NCI-H2227 (cell line): ENCODE data around the gene LCE2A.

Source experiments
- DNase-seq: peaks from one replicate; lab custom pipeline; 2025; ENCODE audit not compliant: unreplicated experiment; lab: John Stamatoyannopoulos, UW

LCE2A gene

DNA sequence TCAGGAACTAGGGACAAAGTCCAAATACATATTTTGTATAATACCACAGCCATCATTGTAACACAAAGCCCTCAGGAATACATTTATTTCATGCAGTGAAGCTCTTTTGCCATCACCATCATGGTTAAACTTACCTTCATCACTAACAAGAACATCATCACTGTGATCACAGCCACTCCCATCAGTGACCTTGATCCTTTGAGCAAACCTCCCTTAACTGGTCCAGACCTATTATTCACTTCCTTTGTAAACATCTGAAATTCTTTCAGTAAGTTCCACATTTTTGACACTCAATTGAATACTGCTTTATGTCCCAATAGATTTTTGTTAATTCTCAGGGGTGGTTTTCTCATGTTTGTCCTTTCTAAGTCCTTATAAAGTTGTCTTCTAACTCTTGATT lies 43.5 kb downstream of the LCE2A start:
- no peak for DNase-seq

DNA sequence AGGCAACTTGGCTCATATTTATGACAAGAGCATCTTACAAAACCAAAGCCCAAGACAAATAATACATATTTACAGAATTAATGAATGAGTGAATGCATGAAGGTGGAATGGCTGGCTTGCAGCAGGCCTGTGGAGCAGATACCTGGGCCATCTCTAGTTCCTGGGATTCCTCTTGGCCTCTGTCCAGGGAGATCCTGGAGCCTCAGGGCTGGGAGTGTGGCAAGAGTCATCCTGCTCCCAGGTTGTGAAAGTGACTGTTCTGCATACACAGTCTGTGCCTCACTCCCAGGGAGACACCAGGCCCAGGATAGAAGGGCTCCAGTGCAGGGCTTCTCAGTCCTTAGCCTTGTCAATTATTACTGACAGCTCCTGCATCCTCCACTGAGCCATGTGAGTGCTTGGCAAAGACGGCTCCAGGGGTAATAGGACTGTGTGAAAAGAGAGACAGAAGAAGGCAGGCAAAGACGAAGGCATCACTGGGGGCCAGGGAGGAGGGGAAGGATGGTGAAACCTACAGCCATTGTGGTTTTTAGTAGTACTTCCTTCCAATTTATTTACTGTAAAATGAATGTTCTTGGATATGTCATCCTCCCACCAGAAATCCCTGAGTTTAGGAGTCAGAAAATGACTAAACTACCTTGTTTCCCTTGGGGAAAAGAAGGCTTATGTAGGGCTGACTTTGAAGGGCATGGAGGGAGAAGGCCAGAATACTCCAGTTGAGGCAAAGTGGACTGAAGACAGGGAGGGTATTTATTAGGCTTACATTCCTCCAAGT lies 45.4 kb downstream of the LCE2A start:
- DNase-seq: no peak

DNA sequence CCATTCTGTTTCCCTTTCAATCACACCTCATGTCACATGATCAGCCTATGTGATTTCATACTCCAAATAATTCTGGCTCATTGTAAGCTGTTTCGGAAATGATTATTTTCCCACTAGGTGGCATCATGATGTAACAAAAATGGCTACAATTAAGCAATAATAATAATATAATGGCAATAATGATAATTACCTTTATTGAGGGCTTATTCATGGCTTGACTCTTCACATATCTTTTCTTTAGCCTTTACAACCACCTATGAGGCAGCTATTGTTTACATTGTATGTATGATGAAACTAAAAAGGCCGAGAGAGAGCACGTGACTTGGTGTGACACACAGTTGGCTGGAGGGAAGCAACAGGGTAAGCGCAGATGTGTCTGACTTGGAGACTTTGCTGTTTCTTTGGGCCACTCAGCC lies 47.2 kb downstream of the LCE2A start:
- DNase-seq: no peak

- DNase-seq: no peak
These were observed 47.8 kb downstream of the LCE2A start for GRCh38 chr1:152745765-152746444.

- no peak for DNase-seq
These were observed 49.7 kb downstream of the LCE2A start for GRCh38 chr1:152747831-152748230.
